HG03039 (cell line): ENCODE measurements around the gene IMP4.

ENCODE experiments used
- ATAC-seq: cut with Tn5 transposase; IDR thresholded peaks from one replicate; pipeline ENCODE4 v1.9.1; 2021; ENCODE audit warnings: mild to moderate bottlenecking, moderate library complexity; ENCODE audit not compliant: unreplicated experiment

Gene IMP4

DNA sequence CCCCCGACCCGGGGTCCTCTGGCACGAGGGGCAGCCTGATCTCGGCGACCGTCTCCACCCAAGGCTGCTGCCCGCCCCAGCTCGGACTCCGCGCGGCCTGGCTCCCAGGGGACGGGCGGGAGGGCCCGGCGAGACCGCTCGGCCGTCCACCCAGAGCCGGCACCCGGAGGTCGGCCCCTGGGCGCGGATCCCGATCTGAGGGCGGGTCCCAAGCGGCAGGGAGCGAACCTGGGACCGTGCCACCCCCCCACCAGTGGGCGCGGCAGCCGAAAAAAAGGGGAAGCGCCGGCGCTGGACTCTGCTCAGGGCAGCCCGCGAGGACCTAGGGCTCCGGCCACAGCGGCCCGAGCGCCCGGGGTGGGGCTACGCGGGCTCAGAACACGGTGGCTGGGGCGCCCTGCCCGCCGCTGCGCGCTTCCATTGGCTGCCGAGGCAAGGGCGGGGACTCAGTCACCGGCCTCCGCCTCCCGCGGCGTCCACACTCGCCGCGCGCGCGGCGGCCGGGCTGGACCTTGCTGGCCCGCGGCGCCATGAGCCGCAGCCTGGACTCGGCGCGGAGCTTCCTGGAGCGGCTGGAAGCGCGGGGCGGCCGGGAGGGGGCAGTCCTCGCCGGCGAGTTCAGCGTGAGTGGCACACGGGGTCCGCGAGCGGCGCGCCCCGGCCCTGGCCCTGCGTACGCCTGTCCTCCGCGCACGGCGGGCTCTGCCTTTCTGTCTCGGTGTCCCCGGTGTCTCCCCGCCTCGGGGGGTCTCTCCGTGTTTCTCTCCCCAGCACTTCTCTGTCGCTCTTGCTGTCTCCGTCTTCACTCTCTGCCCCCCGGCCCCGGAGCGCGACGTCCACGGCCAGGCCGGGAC is 13.1 kb downstream of the IMP4 start, which contains the start of gene PTPN18:
TSS of gene PTPN18 (plus strand) at position 479 of the 854 bp plus-strand sequence. CDS start at position 531, 52 bp downstream.
- ATAC-seq = peak; percentile 90

DNA sequence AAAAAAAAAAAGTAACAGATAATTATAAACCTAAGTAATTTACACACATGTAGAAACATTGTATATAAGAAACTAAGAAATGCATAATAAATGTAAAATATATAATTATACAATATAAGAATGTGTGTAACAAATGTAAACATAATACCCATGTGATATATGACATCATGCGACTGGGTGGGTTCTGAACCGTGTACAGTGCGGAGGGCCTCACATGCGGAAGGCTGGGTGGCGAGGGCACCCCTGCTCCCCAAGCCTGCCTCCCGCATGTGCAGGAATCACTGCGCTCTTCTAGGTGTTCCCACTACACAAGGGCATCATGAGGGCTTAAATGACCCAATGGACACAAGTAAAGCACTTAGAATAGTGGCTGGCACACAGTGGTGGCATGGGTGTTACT is 15.2 kb downstream of the IMP4 start:
- ATAC-seq = no peak

DNA sequence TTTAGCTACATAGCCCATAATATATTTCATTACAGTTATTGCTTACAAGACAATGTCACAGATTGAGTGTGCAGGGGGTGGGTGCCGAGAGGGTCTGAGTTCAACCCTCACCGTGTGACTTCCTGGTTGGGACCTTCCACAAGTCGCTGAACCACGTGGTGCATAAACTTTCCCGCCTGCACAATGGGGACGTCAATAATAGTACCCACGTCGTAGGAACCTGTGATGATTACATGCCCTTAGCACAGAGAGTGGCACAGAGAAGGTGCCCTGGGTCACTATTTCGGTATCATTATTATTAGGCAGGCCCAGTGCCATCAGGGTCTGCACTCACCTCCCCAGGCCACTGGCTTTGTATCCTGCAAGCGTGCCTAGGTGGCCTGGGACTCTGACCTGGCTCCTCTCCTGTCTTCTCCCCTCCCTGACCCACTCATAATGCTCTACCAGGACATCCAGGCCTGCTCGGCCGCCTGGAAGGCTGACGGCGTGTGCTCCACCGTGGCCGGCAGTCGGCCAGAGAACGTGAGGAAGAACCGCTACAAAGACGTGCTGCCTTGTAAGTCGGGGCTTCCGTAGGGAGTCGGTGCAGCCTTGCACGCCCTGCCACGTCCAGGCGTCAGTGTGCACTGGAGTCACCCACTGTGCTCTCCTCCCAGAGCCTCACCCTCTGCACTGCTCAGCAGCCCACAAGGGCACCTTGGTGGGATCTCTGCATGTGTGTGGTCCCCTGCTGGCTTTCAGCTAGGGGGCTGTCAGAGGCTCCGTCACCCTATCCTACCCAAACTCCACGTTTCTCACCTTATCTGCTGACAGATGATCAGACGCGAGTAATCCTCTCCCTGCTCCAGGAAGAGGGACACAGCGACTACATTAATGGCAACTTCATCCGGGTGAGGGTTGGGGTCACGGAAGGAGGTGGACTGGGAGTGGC is 16.0 kb downstream of the IMP4 start:
- no peak for ATAC-seq

DNA sequence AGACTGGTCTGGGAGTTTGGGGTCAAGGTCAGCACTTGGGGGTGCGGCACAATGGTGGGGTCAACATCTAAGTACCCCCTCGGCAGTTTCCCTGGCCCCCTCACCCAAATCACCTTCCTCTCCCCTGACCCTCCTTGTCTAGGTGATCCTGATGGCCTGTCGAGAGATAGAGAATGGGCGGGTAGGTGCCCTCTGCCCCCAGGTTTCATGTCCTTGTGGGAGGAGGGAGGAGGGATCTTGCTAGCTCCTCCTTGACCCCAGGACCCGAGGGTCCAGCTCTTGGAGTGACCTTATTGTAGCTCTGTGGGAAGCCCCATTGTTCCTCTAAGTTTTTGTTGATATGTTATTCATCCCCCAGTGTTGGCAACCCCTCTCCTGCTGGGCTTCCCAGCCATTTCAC is 16.8 kb downstream of the IMP4 start:
- ATAC-seq = no peak

DNA sequence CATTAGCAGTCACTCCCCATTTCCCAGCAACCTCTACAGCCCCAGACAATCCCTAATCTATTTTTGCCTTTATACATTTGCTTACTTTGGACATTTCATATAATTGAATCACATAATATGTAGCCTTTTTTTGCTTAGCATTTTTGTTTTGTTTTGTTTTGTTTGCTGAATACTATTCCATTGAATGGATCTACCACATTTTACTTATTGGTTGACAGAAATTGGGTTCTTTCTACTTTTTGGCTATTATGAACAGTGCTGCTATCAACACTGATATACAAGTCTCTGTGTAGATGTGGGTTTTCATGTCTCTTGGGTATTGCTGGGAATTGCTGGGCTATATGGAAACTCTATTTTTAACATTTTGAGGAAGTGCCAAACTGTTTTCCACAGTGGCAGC is 20.8 kb downstream of the IMP4 start:
- no peak for ATAC-seq

DNA sequence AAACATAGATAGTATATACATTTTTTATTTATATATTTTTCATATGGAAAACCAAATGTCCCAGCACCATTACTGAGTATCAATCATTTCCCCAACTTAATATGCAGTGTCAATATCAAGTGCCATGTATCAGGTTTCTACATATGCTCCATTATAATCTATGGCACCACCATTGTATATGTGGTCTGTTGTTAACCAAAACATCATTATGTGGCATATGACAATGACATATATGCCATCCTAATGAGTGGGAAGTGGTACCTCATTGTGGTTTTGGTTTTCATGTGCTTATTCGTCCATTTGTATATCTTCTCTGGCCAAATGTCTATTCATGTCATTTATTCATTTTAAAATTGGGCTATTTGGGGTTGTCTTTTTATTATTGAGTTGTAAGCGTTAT is 22.4 kb downstream of the IMP4 start:
- ATAC-seq = no peak

DNA sequence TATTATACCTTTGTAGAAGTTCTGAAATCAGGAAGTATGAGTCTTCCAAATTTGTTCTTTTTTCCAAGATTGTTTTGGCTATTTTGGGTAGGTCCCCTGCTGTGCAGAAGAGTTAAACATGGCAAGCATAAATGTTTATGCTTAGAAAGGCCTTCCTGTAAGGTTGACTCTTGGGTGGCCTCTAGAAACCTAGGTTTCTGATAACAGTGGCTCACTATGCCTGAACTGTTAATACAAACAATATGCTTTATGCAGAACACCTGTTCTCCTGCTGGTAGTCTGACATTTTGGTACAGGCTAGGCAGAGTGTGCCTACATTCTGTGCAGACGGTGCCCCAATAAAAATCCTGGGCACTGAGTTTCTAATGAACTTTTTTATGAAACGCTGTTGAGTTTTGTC is 23.3 kb downstream of the IMP4 start:
- no peak for ATAC-seq

DNA sequence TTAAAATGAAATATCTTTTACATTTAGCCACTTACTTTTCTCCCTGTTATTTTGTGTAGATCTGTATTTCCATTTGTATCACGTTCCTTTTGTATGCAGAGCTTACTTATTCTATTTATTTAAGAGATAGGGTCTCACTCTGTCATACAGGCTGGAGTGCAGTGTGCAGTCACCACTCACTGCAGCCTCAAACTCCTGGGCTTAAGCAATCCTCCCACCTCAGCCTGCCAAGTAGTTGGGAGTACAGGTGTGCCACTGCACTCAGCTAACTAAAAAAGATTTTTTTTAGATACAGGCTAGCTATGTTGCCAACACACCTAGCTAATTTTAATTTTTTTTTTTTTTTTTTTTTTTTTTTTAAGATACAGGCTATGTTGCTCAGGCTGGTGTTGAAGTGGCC is 24.0 kb downstream of the IMP4 start:
- no peak for ATAC-seq

DNA sequence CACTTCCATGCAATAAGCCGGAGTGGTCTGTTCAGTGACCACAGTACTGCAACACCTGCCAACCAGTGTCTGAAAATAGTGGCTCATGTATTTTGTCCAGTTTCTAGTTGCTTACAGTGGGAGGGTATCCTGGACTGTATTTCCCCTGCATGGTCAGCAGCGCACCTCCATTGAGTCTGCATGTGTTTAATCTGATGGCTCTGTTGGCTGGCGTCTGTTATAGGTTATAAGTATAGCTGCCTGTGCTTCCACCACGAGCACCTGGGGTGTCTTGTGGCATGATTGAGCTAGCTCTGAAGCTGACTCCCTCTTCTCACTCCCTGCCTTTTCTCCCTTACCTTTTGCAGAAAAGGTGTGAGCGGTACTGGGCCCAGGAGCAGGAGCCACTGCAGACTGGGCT is 26.1 kb downstream of the IMP4 start:
- no peak for ATAC-seq

DNA sequence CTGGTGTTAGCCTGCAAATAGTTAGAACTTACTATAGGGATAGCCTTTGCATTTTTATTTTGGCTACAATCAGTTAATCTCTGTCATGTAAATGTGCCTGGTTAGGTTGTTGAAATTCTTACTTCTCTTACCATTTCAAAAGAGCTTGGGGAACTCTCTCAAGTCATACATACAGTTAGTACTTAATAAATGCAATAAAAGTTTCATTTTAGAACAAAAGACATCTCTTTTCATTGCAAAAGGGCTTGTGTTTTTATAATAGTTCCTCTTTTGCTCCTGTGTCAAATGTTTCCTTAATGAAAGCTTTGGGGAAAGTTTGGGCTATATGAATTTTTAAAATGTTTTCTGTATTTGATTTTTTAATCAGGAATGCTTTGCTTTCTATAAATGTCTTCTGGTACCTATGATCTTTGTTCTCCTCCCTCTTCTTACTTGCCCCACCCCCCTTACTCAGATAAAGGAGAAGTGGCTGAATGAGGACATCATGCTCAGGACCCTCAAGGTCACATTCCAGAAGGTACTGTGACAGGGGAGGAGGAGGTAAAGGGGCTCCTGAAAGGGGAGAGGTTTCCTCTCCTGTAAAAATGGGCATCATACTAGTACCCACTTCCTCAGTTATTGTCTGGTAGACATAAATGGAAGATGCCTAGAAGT is 26.7 kb downstream of the IMP4 start:
- no peak for ATAC-seq

DNA sequence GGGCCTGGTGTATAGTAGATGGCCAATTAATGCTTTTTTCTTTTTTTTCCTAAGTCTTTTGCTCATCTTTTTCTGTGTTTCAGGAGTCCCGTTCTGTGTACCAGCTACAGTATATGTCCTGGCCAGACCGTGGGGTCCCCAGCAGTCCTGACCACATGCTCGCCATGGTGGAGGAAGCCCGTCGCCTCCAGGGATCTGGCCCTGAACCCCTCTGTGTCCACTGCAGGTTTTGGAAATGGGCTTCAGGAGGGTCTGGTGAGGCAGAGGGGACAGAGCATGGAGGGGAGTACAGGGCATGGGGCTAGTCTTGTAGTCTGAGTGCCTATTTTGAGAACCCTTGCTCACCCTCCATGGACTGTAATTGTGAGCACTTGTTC is 27.3 kb downstream of the IMP4 start:
- no peak for ATAC-seq

DNA sequence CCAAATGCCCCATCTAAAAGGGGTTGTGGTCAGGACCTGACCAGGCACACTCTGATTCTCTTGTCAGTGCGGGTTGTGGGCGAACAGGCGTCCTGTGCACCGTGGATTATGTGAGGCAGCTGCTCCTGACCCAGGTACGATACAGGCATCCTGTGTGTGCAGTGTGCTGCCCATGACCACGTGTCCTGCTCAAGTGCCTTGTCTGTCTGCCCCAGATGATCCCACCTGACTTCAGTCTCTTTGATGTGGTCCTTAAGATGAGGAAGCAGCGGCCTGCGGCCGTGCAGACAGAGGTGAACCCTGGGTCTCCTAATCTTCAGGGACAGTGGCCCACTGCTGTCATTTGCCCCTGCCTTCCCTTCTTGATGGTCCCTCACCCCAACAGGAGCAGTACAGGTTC is 27.8 kb downstream of the IMP4 start:
- no peak for ATAC-seq

DNA sequence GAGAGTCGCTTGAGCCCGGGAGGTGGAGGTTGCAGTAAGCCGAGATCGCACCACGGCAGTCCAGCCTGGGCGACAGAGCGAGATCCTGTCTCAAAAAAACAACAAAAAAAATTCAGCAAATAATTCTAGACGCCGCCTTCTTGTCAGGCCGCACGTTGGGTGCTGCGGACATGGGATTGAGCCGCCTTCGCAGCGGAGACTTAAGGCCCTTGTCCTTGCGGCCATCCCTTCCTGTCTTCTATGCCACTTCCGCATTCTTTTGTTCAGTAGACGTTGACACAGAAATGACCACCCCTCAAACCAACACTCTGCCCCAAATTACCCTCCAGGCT is 29.0 kb downstream of the IMP4 start:
- ATAC-seq = no peak

DNA sequence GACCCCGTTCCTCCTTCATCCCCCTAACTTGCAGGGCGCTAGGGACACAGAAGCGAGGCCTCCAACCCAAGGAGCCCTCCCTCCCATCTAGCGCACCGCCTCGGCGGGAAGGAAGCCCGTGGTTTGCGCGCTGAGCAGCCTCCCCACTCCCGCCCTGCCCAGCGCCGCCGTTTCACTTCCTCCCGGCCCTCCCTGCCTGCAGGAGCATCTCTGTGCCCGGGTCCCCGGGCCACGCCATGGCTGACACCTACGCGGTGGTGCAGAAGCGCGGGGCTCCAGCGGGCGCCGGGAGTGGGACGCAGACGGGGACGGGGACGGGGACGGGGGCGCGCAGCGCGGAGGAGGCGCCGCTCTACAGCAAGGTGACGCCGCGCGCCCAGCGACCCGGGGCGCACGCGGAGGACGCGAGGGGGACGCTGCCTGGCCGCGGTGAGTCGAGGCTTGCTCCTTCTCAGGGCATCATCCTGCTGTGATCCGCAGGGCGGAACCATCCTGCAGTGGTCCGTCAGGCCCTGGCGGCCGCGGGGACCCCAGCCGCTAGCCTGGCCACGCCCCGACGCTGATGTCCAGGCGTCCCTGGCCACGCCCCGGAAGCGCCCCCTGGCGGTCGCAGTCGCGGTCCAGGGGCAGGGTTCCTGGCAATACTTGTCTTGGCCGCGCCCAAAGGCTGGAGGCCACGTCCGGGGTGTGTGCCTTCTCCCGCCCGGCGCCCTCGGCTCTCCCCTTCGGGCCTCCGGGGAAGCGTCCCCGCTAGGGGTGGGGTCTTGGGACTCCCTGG is 29.5 kb downstream of the IMP4 start:
- ATAC-seq = peak; percentile 62

DNA sequence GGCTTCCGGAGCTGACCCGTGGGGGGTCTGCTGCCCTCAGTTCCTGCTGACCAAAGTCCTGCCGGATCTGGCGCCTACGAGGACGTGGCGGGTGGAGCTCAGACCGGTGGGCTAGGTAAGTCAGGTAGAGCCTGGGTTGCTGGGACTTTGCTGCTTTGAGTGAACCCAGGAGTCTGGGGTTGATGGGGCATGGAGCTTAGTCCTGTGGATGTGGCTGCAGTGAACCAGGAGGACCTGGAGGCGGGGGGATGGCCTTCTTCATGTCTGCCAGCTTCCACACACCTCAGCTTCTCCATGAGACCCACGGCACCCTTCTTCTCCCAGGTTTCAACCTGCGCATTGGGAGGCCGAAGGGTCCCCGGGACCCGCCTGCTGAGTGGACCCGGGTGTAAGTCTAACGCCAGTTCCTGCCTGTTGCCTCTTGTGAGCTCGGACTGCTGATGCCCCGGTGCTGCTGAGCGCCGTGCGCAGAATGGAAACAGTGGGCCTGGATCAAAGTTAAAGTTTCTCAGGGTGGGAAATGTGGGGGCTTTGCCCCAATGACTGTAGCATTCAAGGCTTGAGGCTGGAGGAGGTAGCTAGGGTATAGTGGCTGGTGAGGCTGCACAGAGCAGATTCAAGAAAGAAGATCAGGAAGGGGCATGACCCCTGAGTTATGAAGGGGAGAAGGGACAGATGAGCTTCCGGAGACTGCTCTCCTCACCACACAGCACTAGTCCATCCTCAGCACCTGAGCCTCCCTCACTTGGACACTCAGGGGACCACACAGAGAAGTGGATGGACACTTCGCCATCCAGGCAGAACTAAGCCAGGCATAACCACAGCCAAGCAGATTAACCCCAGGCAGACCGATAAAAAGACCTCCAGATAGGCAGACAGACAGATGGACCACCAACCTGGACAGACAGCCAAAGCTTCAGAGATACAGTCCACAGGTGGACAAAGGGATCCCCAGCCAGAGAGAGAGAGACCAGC is 30.4 kb downstream of the IMP4 start:
- no peak for ATAC-seq

DNA sequence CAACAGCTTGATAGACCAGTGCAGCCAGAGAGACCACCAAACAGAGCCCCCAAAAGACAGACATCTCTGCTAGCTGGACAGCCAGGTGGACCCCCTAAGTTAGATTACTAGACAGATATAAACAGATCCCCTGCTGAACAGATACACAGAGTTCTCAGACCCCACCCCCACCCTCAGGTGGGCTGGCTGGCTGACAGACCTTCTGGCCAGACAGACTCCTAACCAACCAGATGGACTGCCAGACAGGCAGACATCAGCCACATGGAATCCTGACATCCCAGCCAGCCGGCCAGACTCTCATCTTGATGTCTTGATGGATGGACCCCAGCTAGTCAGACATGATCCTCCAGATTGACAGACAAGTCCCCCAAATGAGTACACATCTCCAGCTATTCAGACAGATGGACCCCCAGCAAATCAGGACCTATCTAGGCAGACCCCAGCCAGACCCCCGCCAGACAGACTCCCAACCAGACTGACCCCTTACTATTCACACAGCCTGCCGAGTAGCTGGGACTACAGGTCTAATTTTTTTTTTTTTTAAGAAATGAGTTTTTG is 31.2 kb downstream of the IMP4 start:
- ATAC-seq = no peak

DNA sequence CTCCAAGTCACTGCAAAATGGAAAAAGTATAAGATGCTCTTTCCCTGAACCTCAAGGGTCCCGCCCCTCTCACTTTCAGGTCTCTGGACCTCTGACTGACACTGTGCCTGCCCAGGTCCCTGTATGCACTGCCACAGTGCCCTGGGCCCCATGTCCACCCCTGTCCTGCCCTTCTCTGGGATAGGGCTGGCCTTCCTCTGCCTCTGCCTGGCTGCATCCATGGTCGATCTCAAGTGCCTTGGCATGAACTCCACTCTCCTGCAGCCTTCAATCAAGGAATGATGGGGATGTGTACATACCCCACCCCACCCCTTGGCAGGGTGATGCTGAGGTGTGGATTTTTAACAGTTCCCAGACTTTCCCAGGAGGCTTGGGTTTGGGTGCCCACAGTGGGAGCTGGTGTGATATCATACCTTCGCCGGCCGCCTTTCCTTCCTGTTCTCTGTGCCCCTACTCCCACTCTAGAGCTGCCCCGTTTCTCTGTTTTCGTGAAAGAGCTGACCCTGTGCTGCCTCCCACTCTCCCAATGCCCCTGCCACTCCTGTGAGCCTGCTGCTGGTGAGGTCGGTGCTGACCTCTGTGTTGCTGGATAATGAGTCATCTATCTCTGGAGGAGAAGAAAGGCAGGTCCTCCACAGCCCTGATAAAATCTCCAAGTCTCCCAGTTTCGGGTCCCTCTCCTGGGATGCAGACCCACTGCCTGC is 32.0 kb downstream of the IMP4 start:
- no peak for ATAC-seq
